ENCODE data around the gene AREL1.
"Not testable (repeated sequence)": the region's sequence is repeated elsewhere in the genome, so short reads cannot be mapped to it uniquely, and the experiment has no call there.

Gene AREL1

GRCh38 chr14:74712499-74713394, at the start of gene AREL1, which contains the start of gene FCF1:
Gene AREL1, minus strand, starts transcription at chr14:74713080. Its CDS starts 27,465 bp downstream, at chr14:74685615.
Gene FCF1, plus strand, starts transcription at chr14:74713144. Its CDS starts 54 bp downstream, at chr14:74713198.
- DNase-seq = no peak

GRCh38 chr14:74758505-74758904, 45.6 kb upstream of the AREL1 start:
- not testable (repeated sequence) for DNase-seq

GRCh38 chr14:74756326-74756725, 43.4 kb upstream of the AREL1 start:
- DNase-seq = no peak

GRCh38 chr14:74754899-74755298, 42.0 kb upstream of the AREL1 start:
- DNase-seq = no peak

- DNase-seq = no peak
Measured at GRCh38 chr14:74754157-74754556, 41.3 kb upstream of the AREL1 start.

GRCh38 chr14:74747237-74747636, 34.4 kb upstream of the AREL1 start:
- DNase-seq = no peak

- peak; percentile 48 for DNase-seq
Measured at GRCh38 chr14:74739293-74740030, 26.6 kb upstream of the AREL1 start.

- DNase-seq = peak; percentile 20
Measured at GRCh38 chr14:74737753-74738325, 25.0 kb upstream of the AREL1 start.

- no peak for DNase-seq
Measured at GRCh38 chr14:74735125-74735524, 22.2 kb upstream of the AREL1 start.

- DNase-seq = no peak
Measured at GRCh38 chr14:74733221-74733620, 20.3 kb upstream of the AREL1 start.

- no peak for DNase-seq
Measured at GRCh38 chr14:74732387-74732786, 19.5 kb upstream of the AREL1 start.

- DNase-seq = no peak
Measured at GRCh38 chr14:74723134-74723533, 10.3 kb upstream of the AREL1 start.

GRCh38 chr14:74720526-74720925, 7.6 kb upstream of the AREL1 start:
- no peak for DNase-seq

GRCh38 chr14:74713395-74713735, 485 bp upstream of the AREL1 start:
- DNase-seq = no peak

GRCh38 chr14:74711651-74712050, 1.2 kb downstream of the AREL1 start:
- no peak for DNase-seq

- no peak for DNase-seq
Measured at GRCh38 chr14:74710480-74710879, 2.4 kb downstream of the AREL1 start.

GRCh38 chr14:74705613-74706500, 7.0 kb downstream of the AREL1 start:
- no peak for DNase-seq

GRCh38 chr14:74704656-74705055, 8.2 kb downstream of the AREL1 start:
- DNase-seq = no peak

GRCh38 chr14:74703043-74703442, 9.8 kb downstream of the AREL1 start:
- no peak for DNase-seq

- no peak for DNase-seq
Measured at GRCh38 chr14:74702293-74702692, 10.6 kb downstream of the AREL1 start.

GRCh38 chr14:74698465-74698864, 14.4 kb downstream of the AREL1 start:
- no peak for DNase-seq

GRCh38 chr14:74697976-74698375, 14.9 kb downstream of the AREL1 start:
- no peak for DNase-seq

GRCh38 chr14:74697543-74697942, 15.3 kb downstream of the AREL1 start:
- no peak for DNase-seq

Measured in DMS53 (cell line).